Mesothelial cell of epicardium (in vitro differentiated cells): ENCODE results near the gene AKAP8L. TPM values are rescaled to one million over a fixed set of nuclear protein-coding genes. Genes with fewer than 3 reads are reported as not detected.

Source experiments
- DNase-seq, 2 experiments: peaks; one replicate each; pipeline ENCODE4 v3.0.0; 2021; ENCODE audit warnings: low spot score in 2 of 2; ENCODE audit not compliant: unreplicated experiment in 2 of 2
- H3K27ac Mint-ChIP-seq: 2 replicates; pipeline ENCODE4 v1.8.0; 2021; ENCODE audit warnings: mixed read lengths
- H3K27me3 Mint-ChIP-seq: 2 replicates; pipeline ENCODE4 v1.8.0; 2021; ENCODE audit warnings: low read depth, mixed read lengths
- H3K36me3 Mint-ChIP-seq: 2 replicates; pipeline ENCODE4 v1.8.0; 2021; ENCODE audit warnings: mixed read lengths
- H3K4me1 Mint-ChIP-seq: 2 replicates; pipeline ENCODE4 v1.8.0; 2021; ENCODE audit warnings: mixed read lengths
- H3K4me3 Mint-ChIP-seq: 2 replicates; pipeline ENCODE4 v1.8.0; 2021; ENCODE audit warnings: mild to moderate bottlenecking, moderate library complexity, mixed read lengths
- H3K9me3 Mint-ChIP-seq: 2 replicates; pipeline ENCODE4 v1.8.0; 2021; ENCODE audit warnings: mixed read lengths
- total RNA-seq: library from RNA; stranded (reverse); gene quantifications from 3 replicates; pipeline ENCODE4 v1.2.1, GENCODE V29; 2021
- TF ChIP-seq, protein P1 (sequence below): fragments of 200-600 bp; sonication (generic); IDR thresholded peaks from one replicate; pipeline ENCODE4 v1.5.0; 2021; ENCODE audit warnings: antibody characterized with exemption; ENCODE audit not compliant: unreplicated experiment

The AKAP8L gene
- total RNA-seq, 1 donor from 2014 or later = 254 TPM

DNA sequence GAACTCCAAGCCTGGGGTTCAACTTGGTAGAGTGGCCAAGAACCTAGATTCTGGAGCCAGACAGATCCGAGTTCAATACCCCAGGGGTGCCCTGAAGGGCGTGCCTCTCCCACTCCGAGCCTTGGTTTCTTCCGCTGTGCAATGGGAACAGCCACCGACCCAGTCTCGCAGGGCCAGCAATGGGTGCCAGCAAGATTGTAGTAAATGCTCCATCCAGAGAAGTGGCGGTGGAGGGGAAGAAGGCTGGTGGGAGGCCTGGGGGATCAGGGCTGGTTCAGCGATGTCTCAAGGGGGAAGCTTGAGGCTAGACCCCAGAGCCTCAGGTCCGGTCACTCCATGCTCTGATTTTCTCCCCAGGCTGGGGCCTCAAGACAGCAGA is 26.4 kb upstream of the AKAP8L start:
- DNase-seq = no peak
- no peak overlapping the region for H3K4me3 Mint-ChIP-seq
- no peaks in the 10 kb centered on the region for H3K27me3 Mint-ChIP-seq
- H3K36me3 Mint-ChIP-seq = peaks cover 4% of the 10 kb centered on the region
- TF ChIP-seq, protein P1, sequence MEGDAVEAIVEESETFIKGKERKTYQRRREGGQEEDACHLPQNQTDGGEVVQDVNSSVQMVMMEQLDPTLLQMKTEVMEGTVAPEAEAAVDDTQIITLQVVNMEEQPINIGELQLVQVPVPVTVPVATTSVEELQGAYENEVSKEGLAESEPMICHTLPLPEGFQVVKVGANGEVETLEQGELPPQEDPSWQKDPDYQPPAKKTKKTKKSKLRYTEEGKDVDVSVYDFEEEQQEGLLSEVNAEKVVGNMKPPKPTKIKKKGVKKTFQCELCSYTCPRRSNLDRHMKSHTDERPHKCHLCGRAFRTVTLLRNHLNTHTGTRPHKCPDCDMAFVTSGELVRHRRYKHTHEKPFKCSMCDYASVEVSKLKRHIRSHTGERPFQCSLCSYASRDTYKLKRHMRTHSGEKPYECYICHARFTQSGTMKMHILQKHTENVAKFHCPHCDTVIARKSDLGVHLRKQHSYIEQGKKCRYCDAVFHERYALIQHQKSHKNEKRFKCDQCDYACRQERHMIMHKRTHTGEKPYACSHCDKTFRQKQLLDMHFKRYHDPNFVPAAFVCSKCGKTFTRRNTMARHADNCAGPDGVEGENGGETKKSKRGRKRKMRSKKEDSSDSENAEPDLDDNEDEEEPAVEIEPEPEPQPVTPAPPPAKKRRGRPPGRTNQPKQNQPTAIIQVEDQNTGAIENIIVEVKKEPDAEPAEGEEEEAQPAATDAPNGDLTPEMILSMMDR = no peak
- H3K27ac Mint-ChIP-seq = no peak overlapping the region
- H3K9me3 Mint-ChIP-seq = no peaks in the 10 kb centered on the region
- H3K4me1 Mint-ChIP-seq = peaks cover 6% of the 10 kb centered on the region

DNA sequence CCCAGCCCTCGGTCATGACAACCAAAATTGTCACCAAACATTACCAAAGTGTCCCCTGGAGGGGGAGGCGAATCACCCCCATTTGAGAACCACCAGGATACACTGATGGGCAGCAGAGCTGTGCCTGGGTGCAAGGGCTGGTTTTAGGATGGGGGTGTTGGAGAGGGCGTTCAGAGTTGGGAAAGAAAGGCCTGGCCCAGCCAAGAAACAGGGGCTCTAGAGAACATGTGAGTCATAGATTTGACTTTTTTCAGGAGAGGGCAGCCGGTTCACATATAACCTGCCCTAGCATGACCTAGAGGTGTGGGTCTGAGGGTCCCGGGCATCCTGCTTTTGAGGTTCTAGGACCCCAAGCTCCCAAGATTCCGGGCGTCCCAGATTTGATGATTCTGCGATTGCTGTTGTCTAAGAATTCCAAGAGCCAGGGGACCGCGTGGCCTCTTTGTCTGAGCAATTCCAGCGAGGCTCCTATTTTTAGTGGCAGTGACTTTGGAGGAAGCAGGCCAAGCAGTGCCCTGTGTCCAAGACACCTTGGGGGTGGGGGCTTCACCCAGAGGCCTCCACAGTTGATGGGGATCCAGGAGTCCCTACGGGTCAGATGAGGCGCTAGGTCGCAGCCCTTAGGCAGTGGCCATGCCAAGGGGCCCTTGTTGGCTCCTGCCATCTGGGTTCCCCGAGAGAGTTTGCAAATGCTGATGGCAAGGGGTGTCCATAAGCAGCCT is 25.9 kb upstream of the AKAP8L start:
- TF ChIP-seq, protein P1 = no peak
- Mint-ChIP-seq H3K36me3 (peaks cover 4% of the 10 kb centered on the region), H3K27ac (no peak overlapping the region), H3K4me3 (no peak overlapping the region), H3K27me3 (no peaks in the 10 kb centered on the region), H3K9me3 (no peaks in the 10 kb centered on the region), H3K4me1 (peaks cover 6% of the 10 kb centered on the region)
- no peak for DNase-seq

DNA sequence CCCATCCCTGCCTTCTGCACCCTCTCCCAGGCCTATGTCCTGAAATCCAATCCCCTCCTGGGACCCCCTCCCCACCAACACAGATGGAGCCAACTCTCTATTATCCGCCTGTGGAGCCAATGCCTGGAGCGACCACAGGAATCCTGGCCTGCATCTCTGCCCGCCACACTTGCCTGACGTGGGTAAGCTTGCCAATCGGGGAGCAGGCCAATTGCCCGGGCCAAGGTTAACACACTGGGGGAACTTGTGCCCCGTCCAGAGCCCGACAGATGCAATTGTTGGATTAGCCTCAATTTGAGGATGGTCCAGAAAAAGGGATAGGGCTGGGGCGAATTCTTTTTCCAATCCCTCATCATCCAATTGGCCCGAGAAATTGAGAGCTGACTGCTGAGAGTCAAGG is 25.1 kb upstream of the AKAP8L start:
- Mint-ChIP-seq H3K27me3 (no peaks in the 10 kb centered on the region), H3K36me3 (peaks cover 4% of the 10 kb centered on the region), H3K27ac (no peak overlapping the region), H3K4me1 (peaks cover 5% of the 10 kb centered on the region), H3K4me3 (no peak overlapping the region), H3K9me3 (no peaks in the 10 kb centered on the region)
- TF ChIP-seq, protein P1 = no peak
- DNase-seq = no peak

DNA sequence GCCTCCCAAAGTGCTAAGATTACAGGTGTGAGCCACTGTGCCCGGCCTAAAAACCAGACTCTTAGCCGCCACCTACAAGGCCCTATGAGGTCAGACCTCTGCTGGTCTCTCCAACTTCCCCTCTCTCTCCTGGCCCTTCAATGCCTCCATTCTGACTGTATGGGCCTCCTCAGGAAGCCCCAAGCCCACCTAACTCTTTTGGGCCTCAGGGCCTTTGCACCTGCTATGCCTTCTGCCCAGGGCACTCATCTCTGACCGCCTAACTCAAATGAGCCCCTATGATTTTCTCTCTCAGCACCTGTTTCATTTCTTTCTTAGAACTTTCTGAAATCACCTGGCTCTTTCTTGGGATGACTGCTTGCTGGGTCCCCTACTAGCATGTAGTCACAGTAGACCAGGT is 24.5 kb upstream of the AKAP8L start:
- Mint-ChIP-seq H3K4me3 (no peak overlapping the region), H3K4me1 (no peaks in the 10 kb centered on the region), H3K27me3 (no peaks in the 10 kb centered on the region), H3K36me3 (peaks cover 4% of the 10 kb centered on the region), H3K9me3 (no peaks in the 10 kb centered on the region), H3K27ac (no peak overlapping the region)
- no peak for DNase-seq
- TF ChIP-seq, protein P1 = no peak

DNA sequence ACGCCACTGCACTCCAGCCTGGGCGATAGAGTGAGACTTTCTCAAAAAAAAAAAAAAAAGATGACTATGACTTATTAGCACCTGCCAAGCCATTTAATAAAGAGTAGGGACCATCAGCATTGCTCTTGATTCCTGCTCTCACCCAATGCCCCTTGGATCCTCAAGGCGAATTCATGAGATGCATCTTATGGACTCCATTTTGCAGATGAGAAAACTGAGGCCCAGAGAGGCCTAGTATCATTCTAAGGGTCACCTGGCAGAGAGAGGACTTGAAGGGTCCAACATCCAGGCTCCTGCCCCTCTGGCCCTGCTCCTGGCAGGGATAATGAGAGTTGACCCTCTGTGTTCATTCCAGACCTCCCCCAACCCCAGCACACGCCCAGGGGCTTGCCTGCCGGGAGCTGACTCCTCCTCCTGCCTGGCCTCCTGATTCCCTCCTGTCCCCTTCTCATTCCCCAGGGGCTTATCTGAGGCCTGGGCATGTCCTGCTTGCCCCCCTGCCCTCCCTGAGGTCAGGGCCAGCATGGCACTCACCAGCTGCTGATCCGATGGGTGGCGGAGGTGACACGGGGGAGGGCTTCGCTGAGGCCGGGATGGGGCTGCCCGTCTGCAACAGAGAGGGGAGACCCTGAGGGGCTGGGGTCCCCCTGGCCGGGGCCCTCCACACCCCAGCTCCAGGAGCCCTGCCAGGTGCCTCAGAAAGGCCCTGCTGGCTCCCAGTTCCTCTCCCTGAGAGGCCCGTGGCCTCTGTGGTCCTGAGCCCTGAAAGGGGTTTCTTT is 23.5 kb upstream of the AKAP8L start:
- no peak overlapping the region for H3K4me3 Mint-ChIP-seq
- DNase-seq = no peak
- H3K9me3 Mint-ChIP-seq = no peaks in the 10 kb centered on the region
- no peak overlapping the region for H3K27ac Mint-ChIP-seq
- TF ChIP-seq, protein P1 = no peak
- H3K4me1 Mint-ChIP-seq = no peaks in the 10 kb centered on the region
- peaks cover 2% of the 10 kb centered on the region for H3K36me3 Mint-ChIP-seq
- no peaks in the 10 kb centered on the region for H3K27me3 Mint-ChIP-seq
